ENCODE data around the gene LRRC56.

LRRC56 gene

GRCh38 chr11:574632-575312, 37.4 kb downstream of the LRRC56 start:
- DNase-seq (ENCODE audit: low read depth in 2 of 2) = no peak

- no peak for DNase-seq (ENCODE audit: low read depth in 2 of 2)
Observed at GRCh38 chr11:575313-575995, 38.1 kb downstream of the LRRC56 start.

- DNase-seq (ENCODE audit: low read depth in 2 of 2) = peak; percentile 90 to 92
Observed at GRCh38 chr11:575996-576768, 38.9 kb downstream of the LRRC56 start, which contains the start of gene PHRF1. Gene PHRF1, plus strand, starts transcription at chr11:576470. Its CDS starts 5,043 bp downstream, at chr11:581513.

GRCh38 chr11:576811-577610, 39.7 kb downstream of the LRRC56 start:
- no peak for DNase-seq (ENCODE audit: low read depth in 2 of 2)

- no peak for DNase-seq (ENCODE audit: low read depth in 2 of 2)
Observed at GRCh38 chr11:577611-577894, 40.2 kb downstream of the LRRC56 start.

- DNase-seq (ENCODE audit: low read depth in 2 of 2) = no peak
Observed at GRCh38 chr11:578276-579035, 41.1 kb downstream of the LRRC56 start.

- no peak for DNase-seq (ENCODE audit: low read depth in 2 of 2)
Observed at GRCh38 chr11:579830-580601, 42.7 kb downstream of the LRRC56 start.

- DNase-seq (ENCODE audit: low read depth in 2 of 2) = no peak
Observed at GRCh38 chr11:581342-581741, 44.0 kb downstream of the LRRC56 start.

GRCh38 chr11:581752-582151, 44.4 kb downstream of the LRRC56 start:
- no peak for DNase-seq (ENCODE audit: low read depth in 2 of 2)

- DNase-seq (ENCODE audit: low read depth in 2 of 2) = no peak
Observed at GRCh38 chr11:584287-584686, 47.0 kb downstream of the LRRC56 start.

GRCh38 chr11:586376-587316, 49.3 kb downstream of the LRRC56 start:
- DNase-seq (ENCODE audit: low read depth in 2 of 2) = no peak

- DNase-seq (ENCODE audit: low read depth in 2 of 2) = no peak
Observed at GRCh38 chr11:587546-587945, 50.2 kb downstream of the LRRC56 start.

GRCh38 chr11:587978-588380, 50.7 kb downstream of the LRRC56 start:
- peak; percentile 49 to 51 for DNase-seq (ENCODE audit: low read depth in 2 of 2)

- DNase-seq (ENCODE audit: low read depth in 2 of 2) = no peak
Observed at GRCh38 chr11:589798-590197, 52.5 kb downstream of the LRRC56 start.

GRCh38 chr11:590997-591396, 53.7 kb downstream of the LRRC56 start:
- no peak for DNase-seq (ENCODE audit: low read depth in 2 of 2)

- no peak for DNase-seq (ENCODE audit: low read depth in 2 of 2)
Observed at GRCh38 chr11:592501-592900, 55.2 kb downstream of the LRRC56 start.

GRCh38 chr11:592918-593317, 55.6 kb downstream of the LRRC56 start:
- no peak for DNase-seq (ENCODE audit: low read depth in 2 of 2)

GRCh38 chr11:593347-593746, 56.0 kb downstream of the LRRC56 start:
- no peak for DNase-seq (ENCODE audit: low read depth in 2 of 2)

- DNase-seq (ENCODE audit: low read depth in 2 of 2) = no peak
Observed at GRCh38 chr11:595400-595799, 58.1 kb downstream of the LRRC56 start.
